NT2/D1 (cell line): ENCODE results near the gene DNAH11.

Experiments
- SUZ12 ChIP-seq: IDR thresholded peaks from 2 replicates; pipeline ENCODE4 v1.6.1; 2011; ENCODE audit not compliant: insufficient read length, insufficient read depth; ENCODE audit errors: extremely low read depth
- YY1 ChIP-seq: IDR thresholded peaks from 2 replicates; pipeline ENCODE4 v1.6.1; 2011; ENCODE audit not compliant: insufficient read length, insufficient read depth
- ZNF274 ChIP-seq: IDR thresholded peaks from 2 replicates; pipeline ENCODE4 v1.6.1; 2011; ENCODE audit warnings: mild to moderate bottlenecking, low read depth, low read length

- TF ChIP-seq ZNF274 (no peak), YY1 (no peak), SUZ12 (no peak)
Measured at GRCh38 chr7:21938463-21938862, 395.6 kb downstream of the DNAH11 start.
